H1 (cell line): ENCODE measurements around the gene EBF3. TPM values are rescaled to one million over a fixed set of nuclear protein-coding genes. Genes with fewer than 3 reads are reported as not detected.

Experiments
- SAP30 ChIP-seq: fragments of 300-600 bp; sonication (generic); IDR thresholded peaks from 2 replicates; pipeline ENCODE4 v1.7.1; 2012; ENCODE audit warnings: low read length, moderate library complexity, mild to moderate bottlenecking, inconsistent platforms; ENCODE audit not compliant: insufficient read depth, insufficient replicate concordance
- polyA plus RNA-seq, 7 experiments: library from polyadenylated mRNA; depleted of rRNA in 3 of 7; stranded (reverse) in 5 of 7; unstranded in 2 of 7; fragments of >200 nt in 5 of 7; fragments of 200-250 nt in 2 of 7; gene quantifications; 1 replicate in 5 of 7; 2 replicates in 1 of 7; 4 replicates in 1 of 7; pipeline versions ENCODE4 v1.2.1 to v1.2.3, GENCODE V29; 2011 to 2013; ENCODE audit warnings: missing spikeins in 2 of 7, mixed read lengths in 2 of 7
- total RNA-seq: library from RNA; stranded (reverse); fragmentation: NEBNext Ultra II Directional; extraction: Animal tissue kit (Norgen Biotek cat#: 25700); gene quantifications from 2 replicates; pipeline ENCODE4 v1.2.1, GENCODE V29; 2021

Gene EBF3
- total and polyA plus RNA-seq, 2 of the 8 experiments (the other 6 are each of a cell fraction or from before 2014, with no cell fraction given): 0.08 to 0.26 TPM

- no peak for TF ChIP-seq SAP30
Observed at GRCh38 chr10:129938460-129938859, 25.6 kb downstream of the EBF3 start (continued).
